AG20443 (cell line): ENCODE data around the gene ATRIP.

Experiments
- DNase-seq: peaks from one replicate; pipeline ENCODE4 v3.0.0; 2012; ENCODE audit warnings: low spot score, mixed read lengths

Gene ATRIP

DNA sequence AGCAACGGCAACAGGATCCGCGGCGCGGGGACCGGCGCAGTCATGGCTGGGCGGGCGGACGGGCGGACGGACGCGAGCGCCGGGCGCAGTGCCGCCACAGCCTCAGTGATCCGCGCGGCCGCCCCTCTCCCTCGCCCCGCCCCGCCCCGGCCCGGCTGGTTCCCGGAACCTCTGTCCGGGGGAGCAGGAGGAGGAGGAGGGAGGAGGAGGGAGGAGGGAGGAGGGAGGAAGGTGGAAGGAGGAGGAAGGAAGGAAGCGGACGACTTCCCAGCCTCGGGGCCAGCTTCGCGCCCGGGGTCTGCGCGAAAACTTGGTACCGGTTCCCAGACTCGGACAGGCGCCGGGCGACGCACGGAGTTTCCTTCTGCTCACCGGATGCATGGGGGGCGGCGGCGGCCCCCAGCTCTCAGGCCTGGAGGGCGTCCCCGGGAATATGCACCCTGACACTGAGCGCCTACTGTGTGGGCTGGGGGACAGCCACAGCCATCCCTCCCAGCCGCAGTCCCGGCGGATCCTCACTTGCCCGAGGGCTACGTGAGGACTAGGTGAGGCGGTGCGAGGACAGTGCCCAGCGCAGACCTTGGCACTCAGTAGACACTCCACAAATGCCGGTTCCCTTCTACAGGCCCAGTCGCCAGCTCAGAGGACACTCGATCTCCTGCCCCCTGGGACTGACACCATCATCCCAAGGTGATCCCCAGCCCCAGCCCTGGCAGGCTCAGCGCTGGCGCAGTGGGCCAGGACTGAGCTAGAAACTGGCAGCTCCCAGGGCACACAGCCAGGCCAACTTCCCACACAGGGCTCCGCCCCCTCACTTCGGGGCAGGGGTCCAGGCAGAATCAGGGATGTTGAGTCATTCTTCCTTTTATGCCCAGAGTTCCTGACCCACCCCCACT, 57.8 kb downstream of the ATRIP start, which contains the start of gene SHISA5:
SHISA5 (minus strand) TSS at position 124 of the 896 bp plus-strand sequence; CDS start at position 44, 80 bp downstream.
- DNase-seq, result peak; percentile 90

DNA sequence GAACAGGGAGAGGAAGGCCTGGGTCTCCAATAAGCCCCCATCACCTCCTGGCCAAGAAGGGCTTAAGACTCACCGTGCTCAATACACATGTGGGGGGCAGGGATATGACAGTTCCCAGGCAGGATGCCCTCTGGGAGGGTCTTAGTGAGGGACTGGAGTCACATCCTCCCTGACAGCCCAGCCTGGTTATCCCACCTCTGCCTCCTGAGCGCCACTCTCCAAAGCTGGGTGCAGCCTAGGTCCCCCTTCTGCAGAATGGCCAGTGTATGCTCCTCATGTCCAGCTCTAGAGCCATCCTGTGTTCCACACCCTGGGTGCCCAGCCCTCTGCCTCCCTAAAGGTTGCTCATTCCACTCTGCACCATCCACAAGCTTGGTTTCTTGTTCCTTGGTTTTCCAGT, 58.6 kb downstream of the ATRIP start:
- peak; percentile 5 for DNase-seq

GRCh38 chr3:48505968-48506504, 59.5 kb downstream of the ATRIP start:
- no peak for DNase-seq

- DNase-seq, result peak; percentile 69
Observed at GRCh38 chr3:48507256-48508061, 60.9 kb downstream of the ATRIP start.

DNA sequence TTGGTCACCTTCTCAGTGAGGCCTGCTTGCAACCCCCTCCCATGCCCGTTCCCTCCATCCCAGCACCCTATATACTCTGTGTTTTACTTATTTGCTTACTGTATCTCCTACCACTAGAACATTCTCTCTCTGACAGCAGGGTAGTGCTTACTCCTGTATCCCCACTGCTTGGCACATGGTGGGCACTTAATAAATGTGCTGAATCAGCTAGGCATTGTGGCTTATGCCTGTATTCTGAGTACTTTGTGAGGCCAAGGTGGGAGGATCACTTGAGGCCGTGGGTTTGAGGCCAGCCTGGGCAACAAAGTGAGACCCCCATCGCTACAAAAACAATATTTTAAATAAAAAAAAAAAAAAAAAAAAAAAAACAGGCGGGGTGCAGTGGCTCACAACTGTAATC, 65.0 kb downstream of the ATRIP start:
- no peak for DNase-seq

- no peak for DNase-seq
Observed at GRCh38 chr3:48514431-48515227, 68.1 kb downstream of the ATRIP start.
